H1 (cell line): ENCODE results near the gene LYPD4. TPM values are rescaled to one million over a fixed set of nuclear protein-coding genes. Genes with fewer than 3 reads are reported as not detected.

Source experiments
- CTCF ChIA-PET: fragments of 300-600 bp; sonication (Branson Sonifier 250); formaldehyde crosslinking; loops from one replicate; lab custom pipeline; 2021; ENCODE audit not compliant: partially characterized antibody; lab: Charles Lee
- POLR2A ChIA-PET: fragments of 300-600 bp; sonication (Branson Sonifier 250); formaldehyde crosslinking; loops from one replicate; lab custom pipeline; 2021; ENCODE audit warnings: inconsistent platforms; ENCODE audit not compliant: partially characterized antibody; lab: Charles Lee
- DNase-seq, 2 experiments: peaks; one replicate each; pipeline versions ENCODE4 v3.0.0 to v3.0.0-alpha.2; 2010 to 2022; ENCODE audit warnings: low spot score in 2 of 2, low read depth in 1 of 2, mixed read lengths in 1 of 2
- FAIRE-seq: peaks from 2 replicates; lab custom pipeline; 2011; peaks lifted over from hg19 to GRCh38; lab: Jason Lieb, UNC
- H2AFZ ChIP-seq: 2 replicates; pipeline ENCODE4 v1.8.1; 2012; ENCODE audit warnings: low read length, inconsistent platforms
- H2AK5ac ChIP-seq: 2 replicates; pipeline ENCODE4 v1.6.1; 2013; ENCODE audit warnings: low read depth, low read length
- H2BK120ac ChIP-seq: replicated peaks from 2 replicates; pipeline ENCODE3; 2013; ENCODE audit warnings: low read depth, low read length, inconsistent platforms
- H2BK12ac ChIP-seq: 2 replicates; pipeline ENCODE4 v1.6.1; 2013; ENCODE audit warnings: low read depth, low read length
- H2BK15ac ChIP-seq: 2 replicates; pipeline ENCODE4 v1.6.1; 2013; ENCODE audit warnings: low read length
- H2BK20ac ChIP-seq: 2 replicates; pipeline ENCODE4 v1.6.1; 2013; ENCODE audit warnings: low read length
- H2BK5ac ChIP-seq: 2 replicates; pipeline ENCODE4 v1.6.1; 2013; ENCODE audit warnings: low read depth, low read length
- H3K14ac ChIP-seq: 2 replicates; pipeline ENCODE4 v1.6.1; 2013; ENCODE audit warnings: inconsistent platforms; ENCODE audit not compliant: insufficient read length
- H3K18ac ChIP-seq: 2 replicates; pipeline ENCODE4 v1.6.1; 2013; ENCODE audit warnings: low read length; ENCODE audit errors: extremely low read depth
- H3K23ac ChIP-seq: 2 replicates; pipeline ENCODE4 v1.6.1; 2013; ENCODE audit warnings: inconsistent platforms; ENCODE audit not compliant: insufficient read length
- H3K23me2 ChIP-seq: 2 replicates; pipeline ENCODE4 v1.6.1; 2013; ENCODE audit warnings: low read depth, low read length
- H3K27ac ChIP-seq: 2 replicates; pipeline ENCODE4 v1.6.1; 2011; ENCODE audit warnings: low read depth, low read length, inconsistent platforms
- H3K27me3 ChIP-seq, 4 experiments: replicated peaks in 1 of 4; 1 replicate in 1 of 4; 2 replicates in 3 of 4; pipeline versions ENCODE4 v1.6.1 to v1.8.1; 2011 to 2013; ENCODE audit warnings: low read length in 3 of 4, mild to moderate bottlenecking in 3 of 4, inconsistent platforms in 2 of 4, mixed read lengths in 2 of 4, moderate library complexity in 1 of 4; ENCODE audit not compliant: control insufficient read depth in 3 of 4, insufficient read depth in 3 of 4; ENCODE audit errors: extremely low read depth in 1 of 4
- H3K36me3 ChIP-seq, 4 experiments: 2 replicates each; pipeline versions ENCODE4 v1.6.1 to v1.8.1; 2011 to 2013; ENCODE audit warnings: mild to moderate bottlenecking in 4 of 4, low read length in 3 of 4, moderate library complexity in 2 of 4, control low read depth in 1 of 4, inconsistent platforms in 1 of 4; ENCODE audit not compliant: insufficient read depth in 4 of 4, control insufficient read depth in 2 of 4
- H3K4ac ChIP-seq: replicated peaks from 2 replicates; pipeline ENCODE3; 2013; ENCODE audit warnings: low read length, low read depth, mixed read lengths, inconsistent platforms; ENCODE audit not compliant: insufficient read length
- H3K4me1 ChIP-seq, 4 experiments: replicated peaks in 1 of 4; 1 replicate in 1 of 4; 2 replicates in 3 of 4; pipeline versions ENCODE4 v1.6.1 to v1.8.1; 2011 to 2013; ENCODE audit warnings: low read length in 3 of 4, inconsistent platforms in 2 of 4, mixed read lengths in 1 of 4; ENCODE audit not compliant: insufficient read depth in 4 of 4, control insufficient read depth in 3 of 4
- H3K4me2 ChIP-seq, 2 experiments: 2 replicates each; pipeline versions ENCODE4 v1.6.1 to v1.8.1; 2011 to 2013; ENCODE audit warnings: low read depth in 2 of 2, low read length in 2 of 2, control low read depth in 1 of 2, inconsistent platforms in 1 of 2, mild to moderate bottlenecking in 1 of 2; ENCODE audit not compliant: insufficient read depth in 1 of 2
- H3K4me3 ChIP-seq, 4 experiments: fragments of 200-600, 300-600 bp in 1 of 4; sonication (generic), shearing (Covaris generic), sonication (Bioruptor Twin) in 1 of 4; 2 replicates each; pipeline versions ENCODE4 v1.5.1 to v1.8.1; 2011 to 2016; ENCODE audit warnings: low read length in 4 of 4, low read depth in 3 of 4, control low read depth in 2 of 4, inconsistent platforms in 2 of 4, mild to moderate bottlenecking in 2 of 4, mixed read lengths in 1 of 4, moderate library complexity in 1 of 4; ENCODE audit not compliant: insufficient read depth in 2 of 4; ENCODE audit errors: extremely low read depth in 1 of 4
- H3K56ac ChIP-seq: replicated peaks from 2 replicates; pipeline ENCODE3; 2013; ENCODE audit warnings: low read depth, mild to moderate bottlenecking, mixed read lengths, low read length, inconsistent platforms; ENCODE audit not compliant: insufficient read length
- H3K79me1 ChIP-seq: 2 replicates; pipeline ENCODE4 v1.6.1; 2013; ENCODE audit warnings: low read depth, low read length, control low read depth
- H3K79me2 ChIP-seq, 2 experiments: 2 replicates each; pipeline versions ENCODE4 v1.6.1 to v1.8.1; 2012 to 2013; ENCODE audit warnings: low read length in 2 of 2, mild to moderate bottlenecking in 2 of 2, inconsistent platforms in 1 of 2; ENCODE audit not compliant: insufficient read depth in 2 of 2, control insufficient read depth in 1 of 2
- H3K9ac ChIP-seq, 4 experiments: replicated peaks in 1 of 4; 1 replicate in 1 of 4; 2 replicates in 3 of 4; pipeline versions ENCODE4 v1.6.1 to v1.8.1; 2011 to 2013; ENCODE audit warnings: low read depth in 3 of 4, low read length in 3 of 4, control low read depth in 2 of 4, mild to moderate bottlenecking in 2 of 4, moderate library complexity in 2 of 4, inconsistent platforms in 1 of 4; ENCODE audit errors: extremely low read depth in 1 of 4
- H3K9me3 ChIP-seq, 2 experiments: 2 replicates each; pipeline versions ENCODE4 v1.6.1 to v1.8.1; 2012 to 2013; ENCODE audit warnings: mild to moderate bottlenecking in 2 of 2, moderate library complexity in 2 of 2, control low read depth in 1 of 2, inconsistent platforms in 1 of 2, low read depth in 1 of 2, low read length in 1 of 2, mixed read lengths in 1 of 2; ENCODE audit not compliant: insufficient read depth in 2 of 2
- H4K20me1 ChIP-seq, 2 experiments: replicated peaks in 1 of 2; 2 replicates each; pipeline versions ENCODE3 to v1.8.1; 2011 to 2013; ENCODE audit warnings: inconsistent platforms in 2 of 2, low read length in 2 of 2, mild to moderate bottlenecking in 1 of 2; ENCODE audit not compliant: insufficient read depth in 2 of 2, control insufficient read depth in 1 of 2
- H4K5ac ChIP-seq: 2 replicates; pipeline ENCODE4 v1.6.1; 2013; ENCODE audit warnings: low read length, low read depth, mixed read lengths, inconsistent platforms; ENCODE audit not compliant: insufficient read length
- H4K8ac ChIP-seq: 2 replicates; pipeline ENCODE4 v1.8.0; 2013; ENCODE audit warnings: mild to moderate bottlenecking, moderate library complexity, low read length, inconsistent platforms; ENCODE audit not compliant: insufficient read depth; ENCODE audit errors: extremely low read depth
- H4K91ac ChIP-seq: replicated peaks from 2 replicates; pipeline ENCODE3; 2013; ENCODE audit warnings: low read length, mixed read lengths, inconsistent platforms; ENCODE audit not compliant: insufficient read length
- CBX5 ChIP-seq: fragments of 300-800, 300-1000 bp; sonication (generic); IDR thresholded peaks from 2 replicates; pipeline ENCODE4 v1.7.1; 2016; ENCODE audit warnings: antibody characterized with exemption, low read length, low read depth
- CTBP2 ChIP-seq: IDR thresholded peaks from 2 replicates; pipeline ENCODE4 v1.7.0; 2011; ENCODE audit warnings: borderline replicate concordance, mild to moderate bottlenecking, moderate library complexity, mixed read lengths, low read length; ENCODE audit not compliant: insufficient read depth, insufficient read length
- GTF2F1 ChIP-seq: IDR thresholded peaks from 2 replicates; pipeline ENCODE4 v1.6.1; 2012; ENCODE audit warnings: low read depth, low read length, improper control_type of control experiment, borderline replicate concordance
- KDM4A ChIP-seq: IDR thresholded peaks from one replicate; pipeline ENCODE4 v1.7.1; 2012; ENCODE audit warnings: low read depth, mild to moderate bottlenecking, moderate library complexity, low read length, inconsistent platforms; ENCODE audit not compliant: severe bottlenecking
- RBBP5 ChIP-seq: IDR thresholded peaks from 2 replicates; pipeline ENCODE4 v1.7.1; 2012; ENCODE audit warnings: low read depth, mild to moderate bottlenecking, inconsistent platforms, low read length, moderate library complexity, borderline replicate concordance
- RFX5 ChIP-seq: IDR thresholded peaks from 2 replicates; pipeline ENCODE4 v1.6.1; 2011; ENCODE audit warnings: low read depth, low read length, improper control_type of control experiment, borderline replicate concordance
- RXRA ChIP-seq: IDR thresholded peaks from 2 replicates; pipeline ENCODE4 v1.6.1; 2011; ENCODE audit warnings: low read depth, mild to moderate bottlenecking, low read length, moderate library complexity; ENCODE audit not compliant: insufficient read depth
- WGBS, 2 experiments: shearing (Covaris generic) in 1 of 2; methylation state at CpG; one replicate each; pipeline versions ENCODE4 v1.1.6 to v1.1.7; 2013 to 2015; ENCODE audit warnings: low lambda C conversion rate in 2 of 2, mixed read lengths in 2 of 2, inconsistent platforms in 1 of 2, low coverage in 1 of 2, missing lambda C conversion rate in 1 of 2; ENCODE audit not compliant: insufficient replicate concordance in 2 of 2, insufficient coverage in 1 of 2, insufficient read length in 1 of 2; ENCODE audit errors: extremely low coverage in 1 of 2, missing lambda C conversion rate in 1 of 2; 5-methylcytosine and 5-hydroxymethylcytosine counted together
- polyA plus RNA-seq, 7 experiments: library from polyadenylated mRNA; depleted of rRNA in 3 of 7; stranded (reverse) in 5 of 7; unstranded in 2 of 7; fragments of >200 nt in 5 of 7; fragments of 200-250 nt in 2 of 7; gene quantifications; 1 replicate in 5 of 7; 2 replicates in 1 of 7; 4 replicates in 1 of 7; pipeline versions ENCODE4 v1.2.1 to v1.2.3, GENCODE V29; 2011 to 2013; ENCODE audit warnings: missing spikeins in 2 of 7, mixed read lengths in 2 of 7
- total RNA-seq: library from RNA; stranded (reverse); fragmentation: NEBNext Ultra II Directional; extraction: Animal tissue kit (Norgen Biotek cat#: 25700); gene quantifications from 2 replicates; pipeline ENCODE4 v1.2.1, GENCODE V29; 2021

The LYPD4 gene
- total and polyA plus RNA-seq, 2 of the 8 experiments (the other 6 are each of a cell fraction or from before 2014, with no cell fraction given) = 0.06 TPM; not detected in 1

DNA sequence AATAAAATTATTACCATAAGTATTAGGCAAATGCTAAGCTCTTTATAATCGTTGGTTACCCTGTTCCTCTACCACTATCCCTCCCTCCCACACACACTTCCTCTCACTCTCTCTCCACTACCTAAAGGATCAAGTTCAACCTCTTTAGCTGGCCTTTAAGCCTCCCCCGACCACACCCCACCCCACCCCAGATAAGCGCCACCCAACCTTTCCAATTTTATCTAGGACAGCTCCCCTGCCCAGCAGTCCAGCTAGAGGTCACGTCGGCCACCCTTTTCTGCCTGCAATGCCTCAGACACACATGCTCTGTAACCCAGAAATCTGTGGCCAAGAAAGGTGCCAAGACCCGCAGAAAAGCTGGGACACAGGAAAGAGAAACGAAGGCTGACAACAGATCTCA, 1.1 kb downstream of the LYPD4 start:
- Histone ChIP-seq H3K56ac (no peak overlapping the region), H3K4ac (no peak overlapping the region), H3K23me2 (no peaks in the 10 kb centered on the region), H3K27me3 (no peaks in the 10 kb centered on the region; a peak in 1 of 7 replicates), H2BK15ac (no peak overlapping the region), H3K4me1 (no peaks in the 10 kb centered on the region; a peak in 1 of 7 replicates), H3K9me3 (peaks cover 4 to 34% of the 10 kb centered on the region in 2 experiments; a peak in 3 of 4 replicates), H3K18ac (no peak overlapping the region), H3K4me3 (no peak overlapping the region), H3K79me1 (no peaks in the 10 kb centered on the region), H4K8ac (no peak overlapping the region), H3K27ac (no peak overlapping the region), H2BK12ac (no peak overlapping the region), H2BK5ac (no peak overlapping the region), H3K79me2 (no peaks in the 10 kb centered on the region), H2BK120ac (no peak overlapping the region), H2AFZ (no peak overlapping the region), H3K9ac (no peak overlapping the region), H3K4me2 (no peak overlapping the region), H4K5ac (no peak overlapping the region), H3K23ac (no peak overlapping the region), H2BK20ac (no peak overlapping the region), H3K36me3 (no peaks in the 10 kb centered on the region), H4K91ac (no peak overlapping the region), H2AK5ac (no peak overlapping the region), H3K14ac (no peak overlapping the region), H4K20me1 (no peaks in the 10 kb centered on the region)
- ChIA-PET CTCF (interaction anchor here (0.9 to 1.2 kb wide), 3 partner anchors 9 to 49 kb away, joined by 3 read pairs; no protein-coding TSS in a partner anchor), POLR2A (interaction anchor here (0.8 to 1.3 kb wide), 2 partner anchors 17 to 19 kb away, joined by 4 read pairs; partner anchors contain the start of gene RPS19)
- DNase-seq (no peak), FAIRE-seq (no peak)
- WGBS, 2 experiments = 83% methylated on average over 5 of the region's 7 CpGs; no CpG with 5 or more reads in 1 of the 2 experiments
- TF ChIP-seq RFX5 = no peak
- TF ChIP-seq RBBP5 = no peak
- no peak for TF ChIP-seq CTBP2
- no peak for TF ChIP-seq RXRA
- TF ChIP-seq CBX5 = no peak
- no peak for TF ChIP-seq GTF2F1
- no peak for TF ChIP-seq KDM4A
